Skeletal muscle satellite cell (primary cell): ENCODE results near the gene CTXN3.

Experiments
- H3K27me3 ChIP-seq: 2 replicates; pipeline ENCODE4 v1.7.0; 2013; ENCODE audit warnings: low read length; ENCODE audit not compliant: control insufficient read depth, insufficient read depth
- H3K36me3 ChIP-seq: 2 replicates; pipeline ENCODE4 v1.7.0; 2013; ENCODE audit warnings: mild to moderate bottlenecking, control low read depth, low read length; ENCODE audit not compliant: insufficient read depth
- H3K4me1 ChIP-seq: 2 replicates; pipeline ENCODE4 v1.7.0; 2013; ENCODE audit warnings: low read length; ENCODE audit not compliant: control insufficient read depth, insufficient read depth
- H3K4me2 ChIP-seq: 2 replicates; pipeline ENCODE4 v1.7.0; 2013; ENCODE audit warnings: mild to moderate bottlenecking, low read length
- H3K4me3 ChIP-seq: 2 replicates; pipeline ENCODE4 v1.7.0; 2013; ENCODE audit warnings: low read length
- H3K9ac ChIP-seq: 2 replicates; pipeline ENCODE4 v1.7.0; 2013; ENCODE audit warnings: mild to moderate bottlenecking, low read depth, low read length, moderate library complexity
- H3K9me3 ChIP-seq: replicated peaks from 2 replicates; pipeline ENCODE4 v1.7.0; 2013; ENCODE audit warnings: mild to moderate bottlenecking, control low read depth, low read length

The CTXN3 gene

GRCh38 chr5:127702434-127702833 is 53.6 kb downstream of the CTXN3 start:
- Histone ChIP-seq H3K4me3 (no peak overlapping the region), H3K9ac (no peak overlapping the region), H3K9me3 (no peaks in the 10 kb centered on the region), H3K4me1 (peaks cover 7% of the 10 kb centered on the region), H3K4me2 (no peak overlapping the region), H3K27me3 (no peaks in the 10 kb centered on the region), H3K36me3 (no peaks in the 10 kb centered on the region)

- H3K9ac ChIP-seq = no peak within 1 kb of the TSS
- H3K4me1 ChIP-seq = peaks cover 7% of the 10 kb centered on the region
- no peak within 1 kb of the TSS for H3K4me2 ChIP-seq
- no peak within 1 kb of the TSS for H3K4me3 ChIP-seq
- no peaks in the 10 kb centered on the region for H3K9me3 ChIP-seq
- H3K36me3 ChIP-seq = no peaks in the 10 kb centered on the region
- H3K27me3 ChIP-seq = no peaks in the 10 kb centered on the region
These were observed 54.2 kb downstream of the CTXN3 start, which contains the start of gene CCDC192 for GRCh38 chr5:127702926-127703561. CCDC192 (plus strand) TSS chr5:127703391; CDS start chr5:127703446, 55 bp downstream.

- H3K27me3 ChIP-seq = no peaks in the 10 kb centered on the region
- no peaks in the 10 kb centered on the region for H3K9me3 ChIP-seq
- H3K36me3 ChIP-seq = no peaks in the 10 kb centered on the region
- no peak overlapping the region for H3K9ac ChIP-seq
- no peak overlapping the region for H3K4me3 ChIP-seq
- peaks cover 7% of the 10 kb centered on the region for H3K4me1 ChIP-seq
- no peak overlapping the region for H3K4me2 ChIP-seq
These were observed 56.4 kb downstream of the CTXN3 start for GRCh38 chr5:127705120-127705892.

GRCh38 chr5:127706691-127707090 is 57.8 kb downstream of the CTXN3 start:
- no peaks in the 10 kb centered on the region for H3K36me3 ChIP-seq
- peaks cover 7% of the 10 kb centered on the region for H3K4me1 ChIP-seq
- H3K9me3 ChIP-seq = no peaks in the 10 kb centered on the region
- no peak overlapping the region for H3K9ac ChIP-seq
- no peaks in the 10 kb centered on the region for H3K27me3 ChIP-seq
- H3K4me2 ChIP-seq = no peak overlapping the region
- no peak overlapping the region for H3K4me3 ChIP-seq

GRCh38 chr5:127707209-127707608 is 58.3 kb downstream of the CTXN3 start:
- no peaks in the 10 kb centered on the region for H3K27me3 ChIP-seq
- no peaks in the 10 kb centered on the region for H3K36me3 ChIP-seq
- no peak overlapping the region for H3K4me3 ChIP-seq
- peaks cover 7% of the 10 kb centered on the region for H3K4me1 ChIP-seq
- H3K4me2 ChIP-seq = no peak overlapping the region
- H3K9me3 ChIP-seq = no peaks in the 10 kb centered on the region
- H3K9ac ChIP-seq = no peak overlapping the region
